Activated CD8-positive, alpha-beta T cell treated with anti-CD3 and anti-CD28 coated beads for 36 hours (primary cell): ENCODE results near the gene CADM2. TPM values are rescaled to one million over a fixed set of nuclear protein-coding genes. Genes with fewer than 3 reads are reported as not detected.

Experiments
- ATAC-seq: fragments of 200-7000 bp; cut with Tn5 transposase; one replicate; pipeline ENCODE4 v1.10.0; 2021; ENCODE audit warnings: mild to moderate bottlenecking, moderate library complexity
- CTCF ChIA-PET: fragments of 350-600 bp; sonication (Branson Sonifier 250); formaldehyde crosslinking; loops from one replicate; lab custom pipeline; 2021; ENCODE audit warnings: antibody characterized with exemption; lab: Charles Lee
- POLR2A ChIA-PET: fragments of 350-600 bp; sonication (Branson Sonifier 250); formaldehyde crosslinking; loops from one replicate; lab custom pipeline; 2021; ENCODE audit warnings: antibody characterized with exemption; lab: Charles Lee
- DNase-seq: peaks from one replicate; pipeline ENCODE4 v3.0.0-alpha.2; 2020
- H3K27ac Mint-ChIP-seq: one replicate; pipeline ENCODE4 v1.8.0; 2021; ENCODE audit warnings: mild to moderate bottlenecking, mixed read lengths
- H3K27me3 Mint-ChIP-seq: one replicate; pipeline ENCODE4 v1.8.0; 2021; ENCODE audit warnings: mixed read lengths
- H3K36me3 Mint-ChIP-seq: one replicate; pipeline ENCODE4 v1.8.0; 2021; ENCODE audit warnings: low read depth, mixed read lengths
- H3K4me1 Mint-ChIP-seq: one replicate; pipeline ENCODE4 v1.8.0; 2021; ENCODE audit warnings: low read depth, mixed read lengths
- H3K4me3 Mint-ChIP-seq: one replicate; pipeline ENCODE4 v1.8.0; 2021; ENCODE audit warnings: mild to moderate bottlenecking, moderate library complexity, mixed read lengths
- H3K9me3 Mint-ChIP-seq: one replicate; pipeline ENCODE4 v1.8.0; 2021; ENCODE audit warnings: mixed read lengths
- CTCF ChIP-seq: fragments of 200-600 bp; IDR thresholded peaks from one replicate; pipeline ENCODE4 v1.8.0; 2022; ENCODE audit warnings: antibody characterized with exemption, mild to moderate bottlenecking
- intact Hi-C: fragments of 100-400 bp; cut with micrococcal nuclease; formaldehyde crosslinking; loops from one replicate; pipeline ENCODE4 v1.10.0; 2022
- total RNA-seq, 2 experiments: library from RNA; stranded (reverse); gene quantifications; one replicate each; pipeline ENCODE4 v1.2.3, GENCODE V29; 2021

The CADM2 gene
- total RNA-seq, 2 experiments from 2014 or later: 0.38 TPM; not detected in 1

- Mint-ChIP-seq H3K36me3 (no peaks in the 10 kb centered on the region), H3K27me3 (no peaks in the 10 kb centered on the region), H3K4me3 (no peak overlapping the region), H3K27ac (no peak overlapping the region), H3K9me3 (peaks cover 3% of the 10 kb centered on the region), H3K4me1 (no peaks in the 10 kb centered on the region)
- DNase-seq (no peak), ATAC-seq (no peak)
- CTCF ChIA-PET: no interaction called here
- intact Hi-C loops: no loop called here
- no peak for TF ChIP-seq CTCF
- POLR2A ChIA-PET: no interaction called here
These were observed 32.7 kb downstream of the CADM2 start for GRCh38 chr3:84991422-84991900.

DNA sequence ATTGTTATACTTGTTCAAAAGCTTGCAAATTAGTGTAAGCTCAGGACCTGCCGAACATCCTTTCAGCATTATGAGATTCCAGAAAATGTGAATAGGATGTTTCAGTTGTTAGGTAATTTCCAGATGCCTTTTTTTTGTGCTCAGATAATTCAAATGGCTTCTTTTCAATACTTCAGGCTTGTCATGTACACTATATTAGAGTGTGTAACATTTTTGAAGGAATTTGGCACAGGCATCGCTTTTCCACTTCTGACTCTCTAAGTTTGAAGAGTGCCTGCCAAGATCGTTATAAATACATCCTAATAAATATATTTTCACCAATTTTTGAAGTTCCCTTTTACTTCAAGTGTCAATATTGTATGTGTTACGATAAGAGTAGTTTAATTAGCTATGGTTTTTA lies 35.2 kb downstream of the CADM2 start:
- DNase-seq: no peak
- Mint-ChIP-seq H3K9me3 (peaks cover 3% of the 10 kb centered on the region), H3K4me3 (no peak overlapping the region), H3K4me1 (no peaks in the 10 kb centered on the region), H3K27ac (no peak overlapping the region), H3K27me3 (no peaks in the 10 kb centered on the region), H3K36me3 (no peaks in the 10 kb centered on the region)
- ChIA-PET POLR2A (no interaction called here), CTCF (no interaction called here)
- ATAC-seq: no peak
- no peak for TF ChIP-seq CTCF
- intact Hi-C loops: no loop called here

DNA sequence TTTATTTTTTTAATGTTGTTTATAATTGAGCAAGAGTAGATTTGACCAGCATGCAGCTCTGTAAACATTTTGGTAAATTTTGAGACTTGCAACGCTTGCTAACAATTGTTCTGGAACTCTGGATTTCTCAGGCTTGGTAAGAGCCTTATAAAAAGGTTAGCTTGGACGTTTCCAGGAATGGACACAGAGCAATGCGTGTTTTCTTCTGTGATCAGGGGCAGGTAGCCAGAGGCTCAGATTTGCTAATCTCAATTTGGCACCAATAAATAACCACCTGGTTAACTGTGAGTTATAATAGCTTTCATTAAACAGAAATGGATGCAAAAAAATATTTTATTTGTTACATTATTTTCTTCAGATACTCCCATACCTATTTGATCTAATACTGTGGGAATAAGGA lies 39.8 kb downstream of the CADM2 start:
- ATAC-seq (no peak), DNase-seq (no peak)
- no peaks in the 10 kb centered on the region for H3K9me3 Mint-ChIP-seq
- no peaks in the 10 kb centered on the region for H3K27me3 Mint-ChIP-seq
- TF ChIP-seq CTCF: no peak
- intact Hi-C loops: no loop called here
- H3K4me3 Mint-ChIP-seq: no peak overlapping the region
- no peak overlapping the region for H3K27ac Mint-ChIP-seq
- no peaks in the 10 kb centered on the region for H3K4me1 Mint-ChIP-seq
- CTCF ChIA-PET: no interaction called here
- no peaks in the 10 kb centered on the region for H3K36me3 Mint-ChIP-seq
- POLR2A ChIA-PET: no interaction called here

DNA sequence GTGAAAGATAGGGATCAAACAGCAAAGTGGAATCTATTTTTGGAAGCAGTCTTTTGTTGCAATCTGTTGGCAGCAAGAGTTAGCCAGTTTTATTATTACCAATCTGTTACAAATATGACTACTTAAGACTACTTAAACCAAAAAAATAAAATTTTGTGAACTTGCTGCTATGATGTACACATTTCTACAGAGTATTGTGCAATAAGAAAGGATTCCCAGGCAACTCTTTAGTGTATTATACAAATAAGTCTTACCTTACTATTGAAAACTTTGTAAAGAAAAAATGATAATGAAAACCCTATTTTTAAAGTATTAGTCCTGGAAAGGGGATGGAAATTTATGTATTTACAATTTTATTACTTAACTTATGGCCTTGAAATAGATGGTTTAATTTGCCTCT lies 44.7 kb downstream of the CADM2 start:
- H3K9me3 Mint-ChIP-seq: no peaks in the 10 kb centered on the region
- ATAC-seq (no peak), DNase-seq (no peak)
- H3K4me1 Mint-ChIP-seq: no peaks in the 10 kb centered on the region
- no peak overlapping the region for H3K4me3 Mint-ChIP-seq
- H3K27me3 Mint-ChIP-seq: no peaks in the 10 kb centered on the region
- ChIA-PET POLR2A (no interaction called here), CTCF (no interaction called here)
- no peak overlapping the region for H3K27ac Mint-ChIP-seq
- intact Hi-C loops: no loop called here
- TF ChIP-seq CTCF: no peak
- no peaks in the 10 kb centered on the region for H3K36me3 Mint-ChIP-seq

- Mint-ChIP-seq H3K4me3 (no peak overlapping the region), H3K9me3 (no peaks in the 10 kb centered on the region), H3K27me3 (no peaks in the 10 kb centered on the region), H3K4me1 (no peaks in the 10 kb centered on the region), H3K36me3 (no peaks in the 10 kb centered on the region), H3K27ac (no peak overlapping the region)
- ChIA-PET CTCF (no interaction called here), POLR2A (no interaction called here)
- TF ChIP-seq CTCF: no peak
- no peak for ATAC-seq
- intact Hi-C loops: no loop called here
- DNase-seq: no peak
These were observed 45.4 kb downstream of the CADM2 start for GRCh38 chr3:85004147-85004546.
